PFSK-1 (cell line): Measurements from ENCODE around the gene GMDS.

ENCODE experiments used
- FOXP2 ChIP-seq: optimal IDR thresholded peaks from 2 replicates; pipeline ENCODE3; 2011; ENCODE audit warnings: borderline replicate concordance, control low read depth, inconsistent platforms; ENCODE audit not compliant: insufficient read depth; ENCODE audit errors: extremely low read length, extremely low read depth
- POLR2AphosphoS5 ChIP-seq: IDR thresholded peaks from 2 replicates; pipeline ENCODE4 v1.6.1; 2012; ENCODE audit warnings: low read depth, mild to moderate bottlenecking, control low read depth, low read length, moderate library complexity
- SIN3A ChIP-seq: IDR thresholded peaks from 2 replicates; pipeline ENCODE4 v1.6.1; 2012; ENCODE audit warnings: mild to moderate bottlenecking, low read length, moderate library complexity, borderline replicate concordance; ENCODE audit not compliant: insufficient read depth
- TAF1 ChIP-seq: IDR thresholded peaks from 2 replicates; pipeline ENCODE4 v1.6.1; 2012; ENCODE audit warnings: low read length, control low read depth, borderline replicate concordance; ENCODE audit not compliant: insufficient read depth
- TF ChIP-seq, protein P1 (sequence below), 2 experiments: IDR thresholded peaks; 2 replicates each; pipeline versions ENCODE4 v1.6.1 to v1.8.0; 2011 to 2012; ENCODE audit warnings: low read depth in 2 of 2, low read length in 2 of 2, control low read depth in 1 of 2, inconsistent platforms in 1 of 2, mild to moderate bottlenecking in 1 of 2, moderate library complexity in 1 of 2; ENCODE audit not compliant: insufficient read depth in 1 of 2

Gene GMDS

GRCh38 chr6:1630212-1630770 is 615.1 kb downstream of the GMDS start:
- TF ChIP-seq POLR2AphosphoS5 (no peak), SIN3A (no peak), FOXP2 (no peak), TAF1 (no peak)
- TF ChIP-seq, protein P1, sequence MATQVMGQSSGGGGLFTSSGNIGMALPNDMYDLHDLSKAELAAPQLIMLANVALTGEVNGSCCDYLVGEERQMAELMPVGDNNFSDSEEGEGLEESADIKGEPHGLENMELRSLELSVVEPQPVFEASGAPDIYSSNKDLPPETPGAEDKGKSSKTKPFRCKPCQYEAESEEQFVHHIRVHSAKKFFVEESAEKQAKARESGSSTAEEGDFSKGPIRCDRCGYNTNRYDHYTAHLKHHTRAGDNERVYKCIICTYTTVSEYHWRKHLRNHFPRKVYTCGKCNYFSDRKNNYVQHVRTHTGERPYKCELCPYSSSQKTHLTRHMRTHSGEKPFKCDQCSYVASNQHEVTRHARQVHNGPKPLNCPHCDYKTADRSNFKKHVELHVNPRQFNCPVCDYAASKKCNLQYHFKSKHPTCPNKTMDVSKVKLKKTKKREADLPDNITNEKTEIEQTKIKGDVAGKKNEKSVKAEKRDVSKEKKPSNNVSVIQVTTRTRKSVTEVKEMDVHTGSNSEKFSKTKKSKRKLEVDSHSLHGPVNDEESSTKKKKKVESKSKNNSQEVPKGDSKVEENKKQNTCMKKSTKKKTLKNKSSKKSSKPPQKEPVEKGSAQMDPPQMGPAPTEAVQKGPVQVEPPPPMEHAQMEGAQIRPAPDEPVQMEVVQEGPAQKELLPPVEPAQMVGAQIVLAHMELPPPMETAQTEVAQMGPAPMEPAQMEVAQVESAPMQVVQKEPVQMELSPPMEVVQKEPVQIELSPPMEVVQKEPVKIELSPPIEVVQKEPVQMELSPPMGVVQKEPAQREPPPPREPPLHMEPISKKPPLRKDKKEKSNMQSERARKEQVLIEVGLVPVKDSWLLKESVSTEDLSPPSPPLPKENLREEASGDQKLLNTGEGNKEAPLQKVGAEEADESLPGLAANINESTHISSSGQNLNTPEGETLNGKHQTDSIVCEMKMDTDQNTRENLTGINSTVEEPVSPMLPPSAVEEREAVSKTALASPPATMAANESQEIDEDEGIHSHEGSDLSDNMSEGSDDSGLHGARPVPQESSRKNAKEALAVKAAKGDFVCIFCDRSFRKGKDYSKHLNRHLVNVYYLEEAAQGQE (IDR thresholded peaks at IDR 0.05; ENCODE audit: insufficient read depth in 1 of 2, low read depth in 2 of 2, low read length in 2 of 2), result no peak

- TF ChIP-seq SIN3A, result no peak
- TF ChIP-seq, protein P1 (IDR thresholded peaks at IDR 0.05; ENCODE audit: insufficient read depth in 1 of 2, low read depth in 2 of 2, low read length in 2 of 2), result no peak
- TF ChIP-seq FOXP2, result no peak
- TF ChIP-seq POLR2AphosphoS5, result no peak
- no peak for TF ChIP-seq TAF1
Observed at GRCh38 chr6:1629316-1629715, 616.1 kb downstream of the GMDS start.

DNA sequence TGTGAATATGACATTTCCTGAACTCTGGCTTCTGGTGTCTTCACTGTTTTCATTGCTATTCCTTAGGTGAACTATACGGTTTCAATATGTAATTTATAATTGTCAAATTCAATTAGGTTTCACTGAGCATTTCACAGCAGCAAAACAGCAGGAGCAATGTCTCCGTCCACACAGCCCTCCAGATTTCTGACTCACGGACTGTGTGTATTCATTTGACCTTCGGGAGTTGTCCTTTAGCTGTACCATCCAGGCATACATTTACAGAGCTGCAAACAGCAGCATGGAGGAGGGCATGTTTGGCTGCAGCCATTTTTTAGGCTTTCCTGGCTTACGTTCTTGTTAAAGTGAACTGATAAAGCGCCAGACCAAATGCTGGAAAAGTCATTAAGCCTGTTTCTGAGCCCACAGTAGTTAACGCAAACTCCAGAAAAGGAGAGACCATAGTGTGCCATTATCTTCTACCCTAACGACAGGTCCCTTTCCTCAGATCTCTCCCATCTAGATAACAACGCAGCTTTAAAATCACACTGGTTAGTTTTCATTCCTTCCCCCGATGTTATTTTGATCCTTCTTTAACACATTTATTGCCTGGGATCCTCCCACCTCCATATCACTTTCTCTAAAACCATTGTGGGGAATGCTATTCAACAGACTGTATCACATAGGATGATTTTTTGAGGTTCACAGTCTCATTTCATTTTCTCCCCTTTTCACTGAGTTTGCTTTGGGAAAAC is 617.4 kb downstream of the GMDS start:
- TF ChIP-seq, protein P1 (IDR thresholded peaks at IDR 0.05; ENCODE audit: insufficient read depth in 1 of 2, low read depth in 2 of 2, low read length in 2 of 2), result no peak
- TF ChIP-seq POLR2AphosphoS5 (no peak), SIN3A (no peak), FOXP2 (no peak), TAF1 (no peak)

- TF ChIP-seq, protein P1 (IDR thresholded peaks at IDR 0.05; ENCODE audit: insufficient read depth in 1 of 2, low read depth in 2 of 2, low read length in 2 of 2), result no peak
- no peak for TF ChIP-seq TAF1
- TF ChIP-seq SIN3A, result no peak
- TF ChIP-seq POLR2AphosphoS5, result no peak
- TF ChIP-seq FOXP2, result no peak
Observed at GRCh38 chr6:1626481-1626880, 618.9 kb downstream of the GMDS start.
